MCF 10A (cell line): ENCODE results near the gene ELOB. TPM values are rescaled to one million over a fixed set of nuclear protein-coding genes. Genes with fewer than 3 reads are reported as not detected.

Experiments used
- BruUV-seq: library from RNA; stranded (reverse); fragments of 400-500 nt; replicated peaks from 2 replicates; lab custom pipeline; 2021; lab: Mats Ljungman, UMichigan
- CTCF ChIA-PET: fragments of 300-600 bp; sonication (Branson Sonifier 250); formaldehyde crosslinking; extraction: SDS; loops from one replicate; lab custom pipeline; 2021; ENCODE audit warnings: antibody characterized with exemption, inconsistent platforms; lab: Yijun Ruan, JAX
- POLR2A ChIA-PET: fragments of 300-600, 350-650 bp; sonication (Branson Sonifier 250); formaldehyde crosslinking; extraction: SDS; loops from one replicate; lab custom pipeline; 2020; ENCODE audit warnings: antibody characterized with exemption, inconsistent platforms; lab: Yijun Ruan, JAX
- DNase-seq: peaks from one replicate; pipeline ENCODE4 v3.0.0-alpha.2; 2018; ENCODE audit not compliant: unreplicated experiment
- H3K27ac Mint-ChIP-seq: one replicate; pipeline ENCODE4 v1.8.0; 2022; ENCODE audit warnings: mild to moderate bottlenecking, low read depth, mixed read lengths; ENCODE audit not compliant: unreplicated experiment
- H3K27me3 Mint-ChIP-seq: one replicate; pipeline ENCODE4 v1.8.0; 2022; ENCODE audit warnings: mixed read lengths; ENCODE audit not compliant: insufficient read depth, unreplicated experiment
- H3K36me3 Mint-ChIP-seq: one replicate; pipeline ENCODE4 v1.8.0; 2022; ENCODE audit warnings: mild to moderate bottlenecking, moderate library complexity, mixed read lengths; ENCODE audit not compliant: insufficient read depth, unreplicated experiment
- H3K4me1 Mint-ChIP-seq: one replicate; pipeline ENCODE4 v1.8.0; 2022; ENCODE audit warnings: mixed read lengths; ENCODE audit not compliant: insufficient read depth, unreplicated experiment
- H3K4me3 Mint-ChIP-seq: one replicate; pipeline ENCODE4 v1.8.0; 2022; ENCODE audit warnings: mild to moderate bottlenecking, moderate library complexity, mixed read lengths; ENCODE audit not compliant: unreplicated experiment
- H3K9me3 Mint-ChIP-seq: one replicate; pipeline ENCODE4 v1.8.0; 2022; ENCODE audit warnings: mixed read lengths; ENCODE audit not compliant: unreplicated experiment
- CTCF ChIP-seq: fragments of 200-600 bp; IDR thresholded peaks from one replicate; pipeline ENCODE4 v1.8.0; 2022; ENCODE audit warnings: antibody characterized with exemption, mild to moderate bottlenecking; ENCODE audit not compliant: unreplicated experiment
- intact Hi-C: fragments of 100-400 bp; cut with micrococcal nuclease; formaldehyde crosslinking; loops from 2 replicates; pipeline ENCODE4 v1.14.1; 2022
- total RNA-seq: library from RNA; stranded (reverse); gene quantifications from 2 replicates; pipeline ENCODE4 v1.2.3, GENCODE V29; 2022

The ELOB gene
- total RNA-seq, 1 experiment from 2014 or later, result 438 TPM

- intact Hi-C loops, result no loop called here
- CTCF ChIA-PET, result interaction anchor here (0.6 kb wide), 1 partner anchor 238 kb away, joined by 3 read pairs; no protein-coding TSS in a partner anchor
- no peak overlapping the region for H3K27ac Mint-ChIP-seq
- H3K4me1 Mint-ChIP-seq, result no peaks in the 10 kb centered on the region
- no peaks in the 10 kb centered on the region for H3K9me3 Mint-ChIP-seq
- DNase-seq, result no peak
- POLR2A ChIA-PET, result interaction anchor here (0.8 kb wide), 1 partner anchor 8 kb away, joined by 3 read pairs; no protein-coding TSS in a partner anchor
- no TSS peak for BruUV-seq
- no peak for TF ChIP-seq CTCF
- no peak overlapping the region for H3K4me3 Mint-ChIP-seq
- H3K27me3 Mint-ChIP-seq, result no peaks in the 10 kb centered on the region
- peaks cover 4% of the 10 kb centered on the region for H3K36me3 Mint-ChIP-seq
These were observed 31.1 kb downstream of the ELOB start for GRCh38 chr16:2745961-2746360.

GRCh38 chr16:2745116-2745890 is 31.8 kb downstream of the ELOB start:
- Mint-ChIP-seq H3K9me3 (no peaks in the 10 kb centered on the region), H3K36me3 (peaks cover 4% of the 10 kb centered on the region), H3K27ac (no peak overlapping the region), H3K4me1 (peaks cover 3% of the 10 kb centered on the region), H3K27me3 (no peaks in the 10 kb centered on the region), H3K4me3 (no peak overlapping the region)
- intact Hi-C loops, result no loop called here
- BruUV-seq, result no TSS peak
- DNase-seq, result no peak
- ChIA-PET POLR2A (interaction anchor here (0.8 kb wide), 1 partner anchor 9 kb away, joined by 3 read pairs; no protein-coding TSS in a partner anchor), CTCF (interaction anchor here (0.6 kb wide), 1 partner anchor 239 kb away, joined by 3 read pairs; no protein-coding TSS in a partner anchor)
- no peak for TF ChIP-seq CTCF

- Mint-ChIP-seq H3K9me3 (no peaks in the 10 kb centered on the region), H3K4me1 (peaks cover 6% of the 10 kb centered on the region), H3K4me3 (no peak overlapping the region), H3K36me3 (peaks cover 4% of the 10 kb centered on the region), H3K27ac (no peak overlapping the region), H3K27me3 (no peaks in the 10 kb centered on the region)
- intact Hi-C loops, result no loop called here
- ChIA-PET POLR2A (no interaction called here), CTCF (no interaction called here)
- TF ChIP-seq CTCF, result no peak
- no peak for DNase-seq
- no TSS peak for BruUV-seq
These were observed 32.4 kb downstream of the ELOB start for GRCh38 chr16:2744711-2745110.

- peaks cover 4% of the 10 kb centered on the region for H3K36me3 Mint-ChIP-seq
- H3K27me3 Mint-ChIP-seq, result no peaks in the 10 kb centered on the region
- TF ChIP-seq CTCF, result no peak
- intact Hi-C loops, result no loop called here
- no peak overlapping the region for H3K27ac Mint-ChIP-seq
- ChIA-PET POLR2A (no interaction called here), CTCF (no interaction called here)
- DNase-seq, result no peak
- peaks cover 6% of the 10 kb centered on the region for H3K4me1 Mint-ChIP-seq
- H3K4me3 Mint-ChIP-seq, result no peak overlapping the region
- no peaks in the 10 kb centered on the region for H3K9me3 Mint-ChIP-seq
- no TSS peak for BruUV-seq
These were observed 33.9 kb downstream of the ELOB start for GRCh38 chr16:2743007-2743810.
